8988T (cell line): ENCODE measurements around the gene PLPP7.
"Not testable (repeated sequence)": the region's sequence is repeated elsewhere in the genome, so short reads cannot be mapped to it uniquely, and the experiment has no call there.

Experiments used
- DNase-seq: peaks from one replicate; pipeline ENCODE4 v3.0.0; 2011

The PLPP7 gene

DNA sequence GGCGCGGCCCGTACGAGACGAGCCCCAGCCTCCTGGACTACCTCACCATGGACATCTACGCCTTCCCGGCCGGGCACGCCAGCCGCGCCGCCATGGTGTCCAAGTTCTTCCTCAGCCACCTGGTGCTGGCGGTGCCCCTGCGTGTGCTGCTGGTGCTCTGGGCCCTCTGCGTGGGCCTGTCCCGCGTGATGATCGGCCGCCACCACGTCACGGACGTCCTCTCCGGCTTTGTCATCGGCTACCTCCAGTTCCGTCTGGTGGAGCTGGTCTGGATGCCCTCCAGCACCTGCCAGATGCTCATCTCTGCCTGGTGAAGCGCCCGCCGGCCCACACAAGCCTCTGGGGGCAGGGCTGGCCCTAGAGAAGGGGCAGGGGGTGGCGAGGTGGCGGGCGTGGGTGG, 18.5 kb downstream of the PLPP7 start:
- DNase-seq = no peak

DNA sequence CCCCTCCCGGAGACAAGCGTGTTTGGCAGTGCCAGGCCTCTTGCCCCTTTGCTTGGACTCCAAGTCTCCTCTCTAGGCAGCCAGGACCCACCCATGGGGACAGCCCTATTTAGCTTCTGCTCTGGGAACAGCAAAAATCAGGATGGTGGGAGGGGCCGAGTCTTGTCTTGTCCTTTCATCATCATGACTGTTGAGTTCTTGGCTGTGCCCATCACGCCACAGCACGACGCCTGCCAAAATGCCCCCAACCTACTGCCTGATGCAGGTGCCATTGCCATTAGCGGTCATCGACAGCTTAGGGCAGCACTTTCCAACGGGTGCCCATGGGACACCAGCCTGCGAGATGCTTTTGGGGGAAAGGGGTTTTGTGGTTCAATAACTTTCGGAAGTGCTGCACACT, 18.9 kb downstream of the PLPP7 start:
- no peak for DNase-seq

GRCh38 chr9:131308906-131309529, 19.5 kb downstream of the PLPP7 start:
- no peak for DNase-seq

- no peak for DNase-seq
Observed at GRCh38 chr9:131309530-131310276, 20.2 kb downstream of the PLPP7 start.

DNA sequence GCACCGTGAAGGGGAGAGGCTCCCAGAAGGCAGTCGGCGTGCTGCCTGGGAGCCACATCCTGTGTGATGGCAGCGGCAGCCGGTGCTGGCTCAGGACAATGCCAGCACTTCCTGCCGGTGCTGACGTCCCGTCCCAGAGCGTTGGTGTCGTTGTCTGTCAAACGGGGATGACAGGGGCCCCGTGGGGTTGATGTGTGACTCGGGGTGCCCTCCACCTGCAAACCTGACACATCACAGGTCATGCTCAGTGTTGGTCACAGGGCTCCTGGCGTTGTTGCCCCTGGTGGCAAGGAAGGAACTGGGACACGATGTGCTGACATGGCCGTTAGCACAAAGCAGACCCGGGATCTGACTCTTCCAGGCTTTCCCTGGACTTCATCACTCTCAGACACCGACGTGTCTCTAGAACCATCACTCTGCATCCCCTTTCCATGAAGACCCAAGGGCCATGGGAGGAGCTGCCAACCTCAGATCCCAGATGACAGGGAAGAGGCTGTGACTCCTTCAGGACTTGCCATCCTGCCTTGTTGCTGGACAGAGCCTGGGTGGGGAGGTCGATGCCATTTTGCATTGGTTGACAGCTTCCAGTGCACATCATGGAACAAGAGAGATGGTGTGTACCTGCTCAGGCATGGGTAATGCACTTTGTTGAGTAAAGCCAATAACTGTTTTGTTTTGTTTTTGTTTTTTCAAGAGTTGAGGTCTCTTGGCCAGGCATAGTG, 21.5 kb downstream of the PLPP7 start:
- DNase-seq = no peak

DNA sequence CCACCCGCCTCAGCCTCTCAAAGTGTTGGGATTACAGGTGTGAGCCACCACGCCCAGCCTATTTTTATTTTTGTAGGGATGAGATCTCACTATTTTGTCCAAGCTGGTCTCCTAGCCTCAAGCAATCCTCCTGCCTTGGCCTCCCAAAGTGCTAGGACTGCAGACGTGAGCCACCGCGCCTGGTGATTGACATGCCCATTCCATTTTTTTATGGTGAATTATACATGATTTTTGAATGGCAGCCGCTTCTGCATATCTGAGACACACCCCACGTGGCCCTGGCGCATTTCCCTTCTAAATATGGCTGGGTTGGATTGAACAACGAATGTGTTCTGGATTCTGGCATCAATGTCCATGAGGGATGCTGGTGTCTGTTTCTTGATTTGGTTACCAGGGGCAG, 22.7 kb downstream of the PLPP7 start:
- no peak for DNase-seq

- no peak for DNase-seq
Observed at GRCh38 chr9:131312822-131313770, 23.6 kb downstream of the PLPP7 start.

- no peak for DNase-seq
Observed at GRCh38 chr9:131318231-131319085, 28.9 kb downstream of the PLPP7 start.

- DNase-seq = no peak
Observed at GRCh38 chr9:131319486-131319885, 30.0 kb downstream of the PLPP7 start.

GRCh38 chr9:131320031-131320685, 30.6 kb downstream of the PLPP7 start:
- DNase-seq = no peak

DNA sequence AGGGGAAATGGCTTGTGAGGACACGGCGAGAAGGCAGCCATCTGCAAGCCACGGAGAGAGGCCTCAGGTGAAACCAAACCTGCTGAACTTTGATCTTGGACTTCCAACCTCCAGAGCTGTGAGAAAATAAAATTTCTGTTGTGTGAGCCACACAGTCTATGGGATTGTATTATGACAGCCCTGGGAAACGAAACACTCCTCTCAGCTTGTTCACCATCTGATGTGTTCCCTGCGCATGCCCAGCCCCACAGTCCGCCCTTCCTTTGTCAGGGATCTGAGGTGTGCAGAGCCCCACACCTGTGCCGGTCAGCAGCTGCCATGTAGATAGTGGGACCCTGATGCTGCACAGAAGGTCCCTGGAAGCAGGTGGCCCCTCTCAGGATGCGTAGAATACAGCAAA, 34.1 kb downstream of the PLPP7 start:
- DNase-seq = no peak

DNA sequence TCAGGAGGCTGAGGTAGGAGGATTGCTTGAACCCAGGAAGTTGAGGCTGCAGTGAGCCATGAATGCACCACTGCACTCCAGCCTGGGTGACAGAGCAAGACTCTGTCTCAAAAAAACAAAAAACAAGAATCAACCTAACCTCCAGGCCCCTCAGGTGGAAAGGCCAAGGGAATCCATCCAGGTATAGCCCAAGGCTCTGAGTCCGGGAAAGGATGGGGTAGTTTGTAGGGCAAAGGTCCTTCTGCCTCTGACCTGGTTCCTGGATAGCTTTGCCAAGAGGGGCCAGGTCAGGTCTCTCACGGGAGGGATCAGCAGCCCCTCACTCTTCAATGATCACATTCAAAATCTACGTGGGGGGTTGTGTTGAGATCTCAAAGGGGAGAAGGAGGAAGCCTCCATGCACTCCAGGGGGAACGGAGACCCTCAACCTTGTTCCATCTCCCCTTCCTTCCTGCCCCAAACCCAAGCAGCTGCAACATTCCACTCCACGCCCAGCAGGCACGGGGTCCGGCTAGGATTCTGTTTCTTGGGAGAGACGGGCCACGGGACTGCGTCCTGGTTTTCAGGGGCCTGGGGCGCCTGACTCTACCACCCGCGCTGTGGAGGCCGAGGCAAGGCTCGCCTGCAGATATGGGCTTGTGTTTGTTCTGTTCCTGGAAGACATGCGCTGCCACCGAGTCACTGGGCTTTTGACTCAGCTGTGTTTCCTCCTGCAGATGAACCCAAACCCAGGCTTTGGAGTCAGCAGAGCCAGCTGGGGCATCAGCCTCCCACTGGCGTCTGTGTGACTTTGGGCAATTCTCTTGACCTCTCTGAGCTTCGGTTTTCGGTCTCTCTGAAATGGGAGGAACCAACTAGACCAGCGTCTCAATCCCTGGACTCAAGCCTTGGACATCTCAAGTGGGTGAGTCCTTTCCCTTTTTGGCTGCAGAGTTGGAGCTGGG, 35.5 kb downstream of the PLPP7 start:
- DNase-seq = no peak

- DNase-seq = peak; percentile 10
Observed at GRCh38 chr9:131329241-131329641, 39.7 kb downstream of the PLPP7 start.

DNA sequence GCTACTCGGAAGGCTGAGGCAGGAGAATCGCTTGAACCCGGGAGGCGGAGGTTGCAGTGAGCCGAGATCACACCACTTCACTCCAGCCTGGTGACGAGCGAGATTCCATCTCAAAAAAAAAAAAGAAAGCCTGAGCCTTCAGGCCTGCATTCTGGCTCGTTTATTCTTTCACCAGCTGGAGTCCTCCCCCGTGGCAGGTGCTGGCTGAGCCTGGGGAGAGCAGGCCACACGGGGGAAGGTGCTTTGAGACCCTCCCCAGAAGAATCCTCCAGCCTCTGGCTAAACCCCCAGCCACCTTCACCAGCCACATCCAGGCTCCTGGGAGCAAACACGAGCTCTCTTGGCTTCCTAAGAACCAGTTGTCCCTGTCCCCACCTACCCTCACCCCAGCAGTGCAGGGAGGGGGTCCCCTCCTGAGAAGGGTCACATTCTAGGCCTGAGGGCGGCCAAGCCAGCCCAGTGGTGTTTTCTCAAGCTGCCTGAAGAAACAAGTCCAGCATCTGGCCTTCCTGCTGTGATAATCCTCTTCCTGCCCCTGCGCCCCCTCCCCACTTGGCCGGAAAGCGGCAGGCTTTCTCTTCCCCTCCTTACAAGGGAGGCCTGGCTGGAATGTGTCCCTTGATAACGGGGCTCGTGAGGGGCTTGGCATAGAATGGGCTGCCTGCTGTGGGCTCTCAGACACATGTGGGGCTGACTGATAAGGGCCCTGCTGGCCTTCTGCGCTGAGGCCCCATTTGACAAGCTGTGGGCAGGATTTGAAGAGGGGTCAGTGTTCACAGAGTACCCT, 41.5 kb downstream of the PLPP7 start:
- DNase-seq = peak; percentile 7

- DNase-seq = not testable (repeated sequence)
Observed at GRCh38 chr9:131331996-131332395, 42.5 kb downstream of the PLPP7 start.

DNA sequence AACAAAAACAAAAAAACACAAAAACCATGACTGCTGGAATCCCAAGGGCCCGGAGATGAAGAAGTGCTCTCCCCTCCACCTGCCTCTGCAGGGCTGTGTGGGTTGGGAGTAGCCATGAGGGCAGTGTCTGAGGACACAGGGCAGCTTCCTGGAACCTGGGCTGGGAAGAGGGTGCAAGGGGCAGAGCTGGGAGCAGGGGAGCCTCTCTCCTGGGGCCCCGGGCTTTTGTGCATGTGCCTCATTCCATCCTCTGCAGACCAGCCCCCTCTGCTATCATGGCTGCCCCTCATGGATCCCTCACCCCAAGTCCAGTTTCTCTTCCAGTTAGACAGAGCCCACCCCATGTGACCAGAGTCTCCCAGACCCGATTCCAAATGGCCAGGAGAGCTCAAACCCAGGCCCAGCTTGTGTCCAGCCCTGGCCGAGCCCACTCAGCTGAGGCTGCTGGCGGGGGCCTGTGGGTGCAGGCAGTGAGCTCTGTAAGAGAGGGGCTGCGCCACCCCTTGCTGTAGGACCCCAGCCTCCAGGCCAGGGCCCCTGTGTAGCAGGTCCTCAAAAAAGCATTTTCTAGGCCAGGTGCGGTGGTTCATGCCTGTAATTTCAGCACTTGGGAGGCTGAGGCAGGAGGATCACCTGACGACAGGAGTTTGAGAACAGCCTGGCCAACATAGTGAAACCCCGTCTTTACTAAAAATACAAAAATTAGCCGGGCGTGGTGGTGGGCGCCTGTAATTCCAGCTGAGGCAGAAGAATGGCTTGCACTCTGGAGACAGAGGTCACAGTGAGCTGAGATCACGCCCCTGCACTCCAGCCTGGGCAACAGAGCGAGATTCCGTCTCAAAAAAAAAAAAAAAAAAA, 44.5 kb downstream of the PLPP7 start:
- no peak for DNase-seq

DNA sequence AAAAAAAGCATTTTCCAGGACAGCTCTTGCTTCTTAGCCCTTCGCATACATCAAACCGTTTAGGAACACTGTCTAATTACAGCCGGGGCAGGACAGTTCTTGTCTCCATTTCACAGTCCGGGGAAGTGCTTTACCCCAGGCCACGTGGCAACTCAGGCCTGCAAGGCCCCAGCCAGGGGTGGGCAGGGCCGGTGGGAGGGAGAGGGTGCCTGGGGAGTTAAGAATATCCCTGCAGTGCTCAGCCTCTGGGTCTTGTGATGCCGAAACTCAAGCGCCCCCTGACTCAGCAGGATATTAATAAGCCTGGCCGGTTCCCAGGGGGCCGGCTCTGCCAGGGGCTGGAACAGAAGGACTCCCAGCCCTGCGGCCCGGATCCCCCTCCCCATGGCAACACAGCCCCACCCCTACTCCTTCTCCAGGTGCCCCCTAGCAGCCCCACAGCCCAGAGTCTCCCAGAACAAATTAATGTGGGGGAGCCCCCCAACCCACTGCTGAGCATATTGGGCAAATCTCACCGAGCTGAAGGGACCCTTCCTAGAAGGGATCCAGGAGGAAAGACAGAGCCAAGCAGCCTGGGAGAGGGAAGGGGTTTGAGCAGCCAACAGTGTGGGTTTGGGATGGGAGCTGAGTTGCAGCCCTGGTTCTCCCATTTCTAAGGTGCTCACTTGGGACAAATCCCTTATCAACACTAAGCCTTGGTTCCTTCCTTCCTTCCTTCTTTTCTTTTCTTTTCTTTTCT, 45.3 kb downstream of the PLPP7 start:
- DNase-seq = no peak

DNA sequence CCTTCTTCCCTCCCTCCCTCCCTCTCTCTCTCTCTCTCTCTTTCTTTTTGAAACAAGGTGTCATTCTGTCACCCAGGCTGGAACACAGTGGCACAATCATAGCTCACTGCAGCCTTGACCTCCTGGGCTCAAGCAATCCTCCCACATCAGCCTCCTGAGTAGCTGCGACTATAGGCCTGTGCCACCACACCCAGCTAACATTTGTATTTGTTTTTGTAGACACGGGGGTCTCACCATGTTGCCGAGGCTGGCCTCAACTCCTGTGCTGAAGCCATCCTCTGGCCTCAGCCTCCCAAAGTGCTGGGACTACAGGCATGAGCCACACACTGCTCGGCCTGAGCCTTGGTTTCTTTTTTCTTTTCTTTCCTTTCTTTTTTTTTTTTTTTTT, 45.8 kb downstream of the PLPP7 start:
- no peak for DNase-seq
